GM19463 (cell line): ENCODE data around the gene DHDH.

Experiments
- ATAC-seq: cut with Tn5 transposase; IDR thresholded peaks from one replicate; pipeline ENCODE4 v1.9.1; 2021; ENCODE audit warnings: mild to moderate bottlenecking, moderate library complexity; ENCODE audit not compliant: unreplicated experiment

The DHDH gene

DNA sequence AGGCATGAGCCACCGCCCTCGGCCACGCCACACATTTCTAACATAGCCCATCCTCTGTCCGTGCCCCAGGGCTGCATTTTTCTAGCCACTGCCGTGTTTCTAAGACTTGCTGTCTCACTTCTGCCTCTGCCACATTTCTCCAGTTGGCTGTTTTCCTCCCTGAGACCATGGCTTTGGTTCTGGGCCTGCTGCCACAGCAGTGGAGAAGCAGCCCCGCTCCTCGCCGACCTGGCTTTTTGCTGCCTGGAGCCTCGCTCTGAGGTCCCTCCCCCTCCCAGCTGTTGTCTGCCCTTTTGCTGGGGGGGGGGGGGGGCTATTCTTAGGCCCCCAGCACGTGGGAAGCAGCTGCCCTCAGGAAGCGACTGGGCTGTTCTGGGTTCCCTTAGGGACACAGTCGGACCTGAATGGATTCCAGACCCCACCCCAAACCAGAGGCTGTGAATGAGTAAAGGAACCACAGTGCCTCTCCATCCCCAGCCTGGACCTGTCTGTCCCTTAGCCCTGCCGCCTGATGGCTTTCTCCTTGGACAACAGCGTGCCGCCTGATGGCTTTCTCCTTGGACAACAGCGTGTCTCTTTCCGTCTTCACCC lies 56.3 kb downstream of the DHDH start:
- ATAC-seq: no peak

DNA sequence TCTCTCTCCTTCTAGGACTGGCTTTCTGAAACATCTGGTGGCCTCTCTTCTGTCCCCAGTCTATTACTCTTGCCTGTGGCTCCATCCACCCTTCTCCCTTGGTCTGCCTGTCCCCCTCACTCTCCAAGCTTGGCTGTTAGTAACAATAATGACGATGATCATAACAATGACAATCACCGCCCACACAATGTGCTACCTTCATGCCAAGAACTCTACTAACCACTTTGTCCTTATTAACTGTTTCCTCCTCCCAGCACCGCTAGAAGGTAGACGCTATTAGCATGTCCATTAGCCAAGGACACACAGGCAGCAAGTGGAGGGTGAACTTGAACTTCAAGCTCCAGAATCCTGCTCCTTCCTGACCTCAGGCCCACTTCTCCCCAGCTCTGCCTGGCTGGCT lies 56.9 kb downstream of the DHDH start:
- ATAC-seq: no peak

DNA sequence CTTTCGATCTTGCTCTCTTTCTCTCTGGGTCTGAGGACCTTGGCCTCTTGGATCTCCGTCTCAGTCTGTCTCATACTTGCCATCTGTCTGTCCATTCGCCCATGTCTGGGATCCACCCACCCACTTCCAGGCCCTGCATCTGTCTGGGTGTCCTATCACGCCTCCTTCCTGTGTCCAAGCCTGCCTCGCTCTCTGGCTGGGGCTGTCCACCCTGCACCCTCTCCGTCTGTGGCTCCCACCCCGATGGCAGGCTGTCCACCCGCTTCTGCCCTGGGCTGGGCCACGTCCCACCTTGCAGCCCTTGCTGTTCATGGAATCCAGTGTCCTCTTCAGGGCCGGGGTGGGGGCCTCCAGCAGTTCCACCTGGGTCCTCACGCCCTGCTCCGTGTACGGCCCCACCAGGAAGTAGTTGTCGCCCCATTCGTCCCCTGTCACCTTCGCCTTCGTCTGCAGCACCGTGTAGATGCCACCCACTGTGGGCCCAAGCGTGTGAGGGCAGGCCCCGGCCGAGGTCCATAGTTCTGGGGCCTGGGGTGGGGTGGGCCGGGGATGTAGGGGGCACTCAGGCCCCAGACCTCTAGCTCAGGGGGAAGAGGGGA lies 57.6 kb downstream of the DHDH start:
- ATAC-seq: no peak

DNA sequence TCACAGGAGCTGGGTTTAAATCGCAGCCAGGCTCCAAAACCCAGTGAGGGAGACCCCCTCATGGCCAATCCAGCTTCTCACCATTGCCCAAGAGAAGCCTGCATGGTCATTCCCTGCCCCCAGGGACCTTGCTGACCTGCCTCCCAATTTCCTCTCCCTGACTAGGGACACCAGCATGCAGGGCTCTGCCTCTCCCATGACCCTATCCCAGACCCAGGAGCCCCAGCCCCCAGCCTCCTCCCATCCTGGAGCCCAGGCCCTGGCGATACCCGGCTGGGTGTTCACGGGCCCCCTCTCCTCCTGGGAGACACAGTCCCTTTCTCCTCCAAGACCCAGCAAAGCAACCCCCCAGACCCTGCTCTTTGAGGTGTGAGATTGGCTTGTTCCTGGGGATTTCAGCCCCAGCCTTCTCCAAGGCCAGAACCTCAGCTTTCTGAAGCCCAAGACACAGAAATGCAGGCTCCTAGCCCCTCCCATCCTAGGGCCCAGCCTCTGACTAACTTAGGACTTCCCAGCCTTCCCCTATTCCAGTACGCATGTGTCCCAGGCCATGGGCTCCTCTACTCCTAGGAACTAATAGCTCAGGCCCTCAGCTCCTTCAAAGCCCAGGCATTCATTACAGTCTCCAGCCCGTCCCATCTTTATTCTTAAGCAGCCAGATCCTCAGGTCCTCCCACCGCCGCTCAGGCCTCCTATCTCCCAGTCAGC lies 58.5 kb downstream of the DHDH start:
- ATAC-seq: no peak

DNA sequence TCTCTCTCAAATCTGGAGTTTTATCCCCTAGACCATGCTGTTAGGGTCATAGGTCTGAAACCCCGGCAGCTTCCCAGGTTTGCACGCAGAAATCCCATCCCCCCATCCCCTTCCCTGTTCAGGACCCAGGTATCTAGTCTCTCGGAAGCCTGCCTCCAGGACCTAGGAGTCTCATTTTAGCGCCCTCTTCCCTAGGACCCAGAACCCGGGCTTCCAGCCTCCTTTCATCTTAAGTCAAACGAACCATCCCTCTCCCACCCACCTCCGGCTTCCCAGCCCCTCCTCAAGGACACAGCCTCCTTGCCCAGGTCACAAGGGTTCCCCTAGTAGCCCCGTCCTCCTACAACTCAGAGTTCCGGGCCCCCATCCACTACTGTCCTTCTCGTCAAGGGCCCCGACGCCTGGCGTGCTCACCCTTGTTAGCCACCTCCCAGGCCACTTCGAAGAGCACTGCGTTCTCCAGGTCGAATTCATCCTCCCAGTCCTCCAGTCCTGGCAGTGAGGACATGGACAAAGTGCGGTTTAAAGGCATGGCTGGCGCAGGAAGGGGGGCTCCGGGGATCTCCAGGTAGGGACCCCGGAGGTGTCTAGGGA lies 59.2 kb downstream of the DHDH start:
- no peak for ATAC-seq

DNA sequence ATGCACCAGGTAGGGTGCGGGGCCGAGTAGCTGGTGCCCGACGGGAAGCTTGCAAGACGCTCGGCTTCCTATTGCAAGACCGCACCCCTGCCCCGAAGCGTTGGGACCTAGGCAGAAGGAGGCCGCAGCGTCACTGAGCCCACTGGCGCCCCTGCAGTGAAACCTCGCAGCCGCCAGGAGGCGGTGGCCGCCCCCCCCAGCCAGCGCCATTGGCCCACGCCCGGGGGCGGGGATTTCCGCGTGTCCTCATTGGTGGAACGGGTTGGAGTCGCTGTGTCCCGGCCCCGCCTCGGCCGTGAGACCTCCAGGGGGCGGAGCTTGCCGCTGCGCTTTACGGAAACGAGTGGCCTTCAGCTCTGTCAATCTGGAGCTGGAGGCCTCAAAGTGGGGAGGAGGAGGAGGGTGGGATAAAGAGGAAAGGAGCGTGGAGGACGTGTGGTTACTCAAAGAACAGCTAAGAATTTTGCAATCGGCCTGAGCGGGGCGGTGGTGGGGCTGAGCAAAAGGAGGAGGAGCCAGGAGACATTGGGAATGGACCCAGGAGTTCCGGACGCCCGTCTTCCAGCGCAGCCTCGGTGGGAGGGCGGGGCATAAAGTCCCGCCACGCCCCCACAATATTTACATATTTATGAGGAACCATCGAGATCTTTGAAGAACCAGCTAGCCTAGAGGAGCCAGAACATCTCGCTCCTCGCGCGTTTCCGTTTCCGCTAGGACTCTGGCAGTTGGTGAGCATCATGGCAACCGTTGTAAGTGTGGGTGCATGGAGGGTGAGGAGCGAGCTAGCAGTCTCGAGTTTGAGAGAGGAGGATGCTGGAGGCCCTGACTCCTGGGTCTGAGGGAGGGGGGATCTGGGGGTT lies 59.9 kb downstream of the DHDH start, which contains the start of the genes GYS1 and RUVBL2:
TSS of gene GYS1 (minus strand) at position 135 of the 860 bp plus-strand sequence. CDS start 197 bp downstream, outside the sequence.
TSS of gene RUVBL2 (plus strand) at position 713 of the 860 bp plus-strand sequence. CDS start at position 738, 25 bp downstream.
- peak; percentile 82 for ATAC-seq

DNA sequence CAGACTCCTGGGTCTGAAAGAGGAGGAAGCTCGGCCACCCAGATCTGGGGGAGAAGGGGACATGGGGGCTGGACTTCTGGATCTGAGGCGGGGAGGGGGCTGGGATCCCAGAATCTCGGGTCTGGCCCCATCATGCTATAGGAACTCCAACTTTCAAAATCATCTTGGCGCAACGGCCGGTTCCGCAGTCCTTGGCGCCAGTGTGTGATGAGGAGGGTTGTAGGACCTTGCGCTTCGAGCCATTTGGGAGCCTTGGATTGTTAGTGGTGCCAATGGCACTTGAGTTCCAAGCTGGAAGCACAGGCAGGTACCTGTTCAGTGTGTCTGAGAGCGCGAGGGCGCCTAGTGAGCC lies 60.5 kb downstream of the DHDH start:
- no peak for ATAC-seq
